D721Med (cell line): Measurements from ENCODE around the gene GALNT16.
A peak's percentile ranks its signal among the peaks of the same experiment; 100 is the strongest.

Experiments
- DNase-seq: peaks from one replicate; pipeline ENCODE4 v3.0.0; 2011; ENCODE audit warnings: low spot score; ENCODE audit not compliant: insufficient read length
- FAIRE-seq: peaks from 2 replicates; lab custom pipeline; 2011; peaks lifted over from hg19 to GRCh38; lab: Jason Lieb, UNC
- CTCF ChIP-seq: IDR thresholded peaks from 2 replicates; pipeline ENCODE4 v1.5.1; 2012; ENCODE audit warnings: mild to moderate bottlenecking, control low read depth; ENCODE audit not compliant: insufficient read depth; ENCODE audit errors: missing control alignments

GALNT16 gene

DNA sequence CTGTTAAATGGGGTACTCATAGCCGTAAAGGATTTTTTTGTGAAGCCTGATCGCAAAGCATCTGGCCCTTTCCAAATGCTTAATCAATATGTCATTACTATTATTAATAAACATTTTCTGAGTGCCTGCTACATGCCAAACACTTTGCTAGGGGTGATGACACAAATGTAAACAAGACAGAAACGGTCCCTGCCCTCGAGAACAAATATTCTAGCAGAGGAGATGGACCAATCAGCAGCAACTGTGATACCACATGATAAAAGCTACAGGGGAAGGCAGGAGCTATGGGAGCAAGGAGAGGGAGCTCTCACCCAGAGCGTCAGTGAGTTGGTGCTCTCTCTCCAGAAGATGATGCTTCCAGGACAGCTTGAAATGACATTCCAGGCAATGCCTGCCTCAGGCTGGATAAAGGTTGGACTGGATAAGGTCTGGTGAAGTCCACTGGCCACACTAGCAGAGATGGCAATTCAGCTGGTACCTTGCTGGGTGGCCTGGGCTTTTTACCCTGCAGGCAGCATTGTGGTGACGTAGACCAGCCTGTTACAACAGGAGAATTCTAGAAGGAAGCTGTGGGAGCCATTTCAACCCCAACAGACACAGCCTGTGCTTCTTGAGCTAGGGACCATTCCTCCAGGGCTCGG lies 97.1 kb downstream of the GALNT16 start:
- FAIRE-seq (no peak), DNase-seq (no peak)
- TF ChIP-seq CTCF = no peak

DNA sequence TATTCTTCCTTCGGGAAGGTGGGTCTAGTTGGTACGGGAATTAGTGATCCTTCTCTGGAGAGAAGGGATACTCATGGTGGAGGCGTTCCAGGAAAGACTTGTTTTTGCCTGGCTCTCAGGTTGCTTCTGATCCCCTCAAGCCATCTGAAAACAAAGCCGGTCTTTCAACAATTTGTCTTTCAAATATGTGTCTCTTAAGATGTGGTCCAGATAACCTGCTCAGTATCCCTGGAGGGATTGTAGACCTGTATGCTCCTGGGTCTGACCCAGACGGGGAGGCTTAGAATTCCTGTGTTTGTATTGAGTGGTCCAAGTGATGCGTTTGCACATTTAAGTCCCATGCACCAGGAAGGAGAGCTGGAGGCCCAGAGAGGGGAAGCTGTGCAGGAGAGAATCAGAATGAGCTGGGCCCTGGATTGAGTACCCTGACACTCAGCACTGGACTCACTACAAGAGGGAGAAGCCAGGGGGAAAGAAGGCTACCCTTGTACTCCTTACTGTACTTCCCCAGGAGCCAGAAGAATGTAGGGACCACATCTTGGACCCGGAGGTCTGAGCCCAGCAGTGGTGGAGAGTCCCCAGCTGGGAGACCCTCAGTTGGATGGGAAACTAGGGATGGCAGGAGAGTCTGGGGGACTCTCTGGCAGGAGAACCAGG lies 97.7 kb downstream of the GALNT16 start:
- TF ChIP-seq CTCF = no peak
- DNase-seq = no peak
- no peak for FAIRE-seq

DNA sequence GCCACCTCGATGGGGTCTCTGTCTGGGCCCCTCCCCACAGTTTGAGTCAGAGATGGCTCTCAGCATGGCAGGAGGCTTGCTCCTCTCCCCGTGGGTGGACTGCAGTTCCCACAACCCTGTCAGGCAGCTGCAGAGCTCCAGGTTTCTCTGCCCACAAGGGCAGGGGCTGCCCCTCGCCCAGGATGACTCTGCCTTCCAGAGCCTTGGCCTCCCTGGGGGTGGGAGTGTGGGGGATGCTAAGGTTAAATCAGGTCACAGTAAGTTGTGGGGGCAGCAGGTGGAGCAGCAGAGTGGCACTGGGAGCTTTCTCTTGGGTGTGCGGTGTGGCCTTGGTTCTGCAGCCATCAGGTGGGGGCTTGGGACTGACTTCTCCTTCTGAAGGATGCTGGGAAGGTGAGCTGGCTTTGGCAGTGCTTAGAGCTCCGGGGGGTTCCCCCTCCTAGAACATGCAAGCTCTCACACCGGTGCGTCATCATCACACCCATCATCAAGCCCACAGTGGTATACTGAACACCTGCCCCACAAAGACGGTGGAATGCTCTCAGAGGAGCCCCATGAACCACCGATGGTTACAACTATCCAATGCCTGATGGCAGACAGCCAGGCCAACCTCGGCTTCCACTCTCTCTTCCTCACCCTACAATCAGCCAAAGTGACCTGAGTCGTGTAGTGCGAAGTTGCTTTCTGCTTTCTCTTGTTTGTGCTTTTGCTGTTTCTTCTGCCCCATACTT lies 98.4 kb downstream of the GALNT16 start:
- DNase-seq = no peak
- no peak for TF ChIP-seq CTCF
- FAIRE-seq = no peak

- no peak for TF ChIP-seq CTCF
- no peak for FAIRE-seq
- no peak for DNase-seq
Measured at GRCh38 chr14:69358966-69359365, 99.0 kb downstream of the GALNT16 start.

DNA sequence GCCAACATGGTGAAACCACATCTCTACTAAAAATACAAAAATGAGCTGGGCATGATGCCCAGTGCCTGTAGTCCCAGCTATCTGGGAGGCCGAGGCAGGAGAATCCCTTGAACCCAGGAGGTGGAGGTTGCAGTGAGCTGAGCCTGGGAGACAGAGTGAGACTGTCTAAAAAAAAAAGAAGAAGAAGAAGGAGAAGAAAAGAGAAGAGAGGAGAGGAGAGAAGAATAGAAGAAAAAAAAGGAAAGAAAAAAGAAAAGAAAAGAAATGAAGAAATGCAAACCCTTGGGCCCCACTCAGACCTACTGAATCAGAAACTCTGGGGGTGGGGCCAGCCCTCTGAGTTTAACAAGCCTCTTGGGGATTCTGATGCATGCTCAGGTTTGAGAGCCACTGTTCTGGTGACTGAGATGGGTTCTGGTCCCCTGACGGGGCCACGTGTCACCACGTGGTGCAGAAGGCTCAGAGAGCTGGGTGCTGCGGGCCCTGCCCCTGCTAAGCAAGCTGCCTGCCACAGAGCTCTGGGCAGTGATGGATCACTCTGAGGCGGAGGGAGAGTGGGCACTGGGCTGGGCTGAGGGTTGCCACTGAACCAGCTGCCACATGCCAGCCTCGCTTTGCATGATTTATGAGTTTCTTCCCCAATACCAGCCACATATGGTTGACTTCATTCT lies 100.6 kb downstream of the GALNT16 start:
- no peak for FAIRE-seq
- TF ChIP-seq CTCF = no peak
- DNase-seq = no peak

DNA sequence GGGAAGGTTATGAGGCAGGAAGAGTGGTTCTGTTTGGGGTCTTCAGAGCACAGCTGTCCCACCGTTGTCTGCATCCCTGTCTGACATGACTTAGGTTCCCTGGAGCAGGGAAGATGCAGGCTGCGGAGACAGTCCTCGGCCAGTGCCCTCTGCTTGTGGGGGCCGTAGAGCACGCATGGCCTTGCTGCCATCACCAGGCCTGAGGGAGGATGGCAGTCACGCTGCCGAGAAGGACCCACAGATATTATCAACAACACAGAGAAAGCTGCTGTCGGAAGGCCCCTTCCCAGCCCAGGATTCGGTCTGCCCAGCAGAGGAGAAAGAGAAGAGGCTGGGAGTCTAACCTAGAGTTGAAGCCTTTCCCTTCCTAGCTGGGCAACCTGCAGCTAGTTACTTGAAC lies 103.1 kb downstream of the GALNT16 start:
- no peak for DNase-seq
- TF ChIP-seq CTCF = peak; percentile 18
- FAIRE-seq = no peak
